Measurements from ENCODE around the gene CCDC73. TPM values are rescaled to one million over a fixed set of nuclear protein-coding genes. Genes with fewer than 3 reads are reported as not detected.

Gene CCDC73
- total RNA-seq, 1 experiment from 2014 or later: 0.04 TPM

- Mint-ChIP-seq H3K4me1 (peaks cover 17 to 25% of the 10 kb centered on the region in 2 experiments), H3K27me3 (ENCODE audit: low read depth) (no peaks in the 10 kb centered on the region), H3K27ac (peak within 1 kb of the TSS; percentile 85 to 98 (median 95); a peak in 6 of 7 replicates), H3K36me3 (ENCODE audit: insufficient read depth in 1 of 3, low read depth in 3 of 3) (peaks cover 14 to 22% (median 16%) of the 10 kb centered on the region in 3 experiments; a peak in 6 of 7 replicates), H3K9me3 (no peaks in the 10 kb centered on the region), H3K4me3 (peak within 1 kb of the TSS; percentile 96 to 98)
- peak; percentile 97 for DNase-seq
- Histone ChIP-seq H3K4me1 (ENCODE audit: insufficient read depth, low read length) (no peaks in the 10 kb centered on the region), H3K56ac (ENCODE audit: insufficient read length, low read depth, low read length) (no peak within 1 kb of the TSS), H3K23me2 (ENCODE audit: insufficient read length, low read depth, low read length, poor library complexity, severe bottlenecking) (peaks cover 3% of the 10 kb centered on the region), H4K8ac (replicated peaks; ENCODE audit: insufficient read length, low read depth, low read length) (no peak within 1 kb of the TSS), H2BK20ac (ENCODE audit: low read depth, low read length, poor library complexity, severe bottlenecking) (no peak within 1 kb of the TSS), H3K4me2 (ENCODE audit: insufficient read depth, insufficient read length, low read length) (peak within 1 kb of the TSS; percentile 84), H3K79me2 (ENCODE audit: insufficient read depth, low read length) (peaks cover 31% of the 10 kb centered on the region; the same call in 1 of the 2 replicates), H3K79me1 (ENCODE audit: insufficient read depth, low read depth, low read length, poor library complexity, severe bottlenecking) (peaks cover under 1% of the 10 kb centered on the region), H3K23ac (ENCODE audit: insufficient read length, low read depth, low read length) (no peak within 1 kb of the TSS), H3K4ac (ENCODE audit: low read depth, low read length) (no peak within 1 kb of the TSS; the same call in 1 of the 2 replicates), H4K20me1 (ENCODE audit: control insufficient read depth, insufficient read depth, insufficient read length) (no peaks in the 10 kb centered on the region), H3K18ac (ENCODE audit: insufficient read length, low read depth, low read length) (peak within 1 kb of the TSS; percentile 87), H3T11ph (ENCODE audit: low read length) (no peak within 1 kb of the TSS), H2BK120ac (ENCODE audit: low read depth, low read length, poor library complexity, severe bottlenecking) (no peak within 1 kb of the TSS), H2BK12ac (ENCODE audit: insufficient read length, low read depth, low read length) (no peak within 1 kb of the TSS), H3K27me3 (ENCODE audit: insufficient read depth, low read length) (no peaks in the 10 kb centered on the region), H4K91ac (ENCODE audit: insufficient read length, low read depth, low read length) (no peak within 1 kb of the TSS), H3K14ac (ENCODE audit: insufficient read depth, low read length) (peak within 1 kb of the TSS; percentile 97), H2BK5ac (ENCODE audit: insufficient read length, low read length) (no peak within 1 kb of the TSS), H3K9me3 (ENCODE audit: control insufficient read depth, low read depth, low read length) (no peaks in the 10 kb centered on the region), H2AFZ (ENCODE audit: low read length) (peak within 1 kb of the TSS; percentile 87), H2AK5ac (ENCODE audit: insufficient read length, low read length) (no peak within 1 kb of the TSS), H3K9ac (ENCODE audit: extremely low read depth, insufficient read length, low read length) (peak within 1 kb of the TSS; percentile 88), H2BK15ac (ENCODE audit: low read depth, low read length) (no peak within 1 kb of the TSS; the same call in 1 of the 2 replicates), H3K27ac (ENCODE audit: insufficient read length, low read depth, low read length) (no peak within 1 kb of the TSS), H4K5ac (ENCODE audit: insufficient read length, low read depth, low read length) (no peak within 1 kb of the TSS)
- TF ChIP-seq CTCF (conservative IDR thresholded peaks at IDR 0.05): no peak
- no CpG with 5 or more reads among the region's 70 CpGs for WGBS (ENCODE audit: extremely low coverage, insufficient read length, low lambda C conversion rate)
Observed at GRCh38 chr11:32583459-32584271, 210.8 kb downstream of the CCDC73 start, which contains the start of gene EIF3M. Gene EIF3M (plus strand): TSS chr11:32583831. CDS start chr11:32583888, 57 bp downstream.
